Fibroblast of the aortic adventitia (primary cell): ENCODE measurements around the gene CDRT15L2. TPM values are rescaled to one million over a fixed set of nuclear protein-coding genes. Genes with fewer than 3 reads are reported as not detected.
"Not testable (repeated sequence)": the region's sequence is repeated elsewhere in the genome, so short reads cannot be mapped to it uniquely, and the experiment has no call there.

Source experiments
- DNase-seq: peaks from one replicate; pipeline ENCODE4 v3.0.0-alpha.2; 2010; ENCODE audit warnings: low read depth
- H3K4me3 ChIP-seq: 2 replicates; pipeline ENCODE4 v1.5.1; 2011; ENCODE audit warnings: low read depth, mild to moderate bottlenecking, control low read depth, low read length, moderate library complexity
- CTCF ChIP-seq: IDR thresholded peaks from 2 replicates; pipeline ENCODE4 v1.5.1; 2011; ENCODE audit warnings: mild to moderate bottlenecking, low read length, control low read depth, inconsistent platforms; ENCODE audit not compliant: insufficient read depth
- total RNA-seq: library from RNA; depleted of rRNA; stranded (reverse); fragments of >200 nt; gene quantifications from 2 replicates; pipeline ENCODE4 v1.2.3, GENCODE V29; 2012; ENCODE audit warnings: low replicate concordance

CDRT15L2 gene
- total RNA-seq, 1 donor, result not detected

GRCh38 chr17:20562587-20562986 is 16.9 kb upstream of the CDRT15L2 start:
- no peak for DNase-seq
- no peak for TF ChIP-seq CTCF

GRCh38 chr17:20565245-20565644 is 14.3 kb upstream of the CDRT15L2 start:
- DNase-seq, H3K4me3 ChIP-seq: not testable (repeated sequence)

More at GRCh38 chr17:20562587-20562986, 16.9 kb upstream of the CDRT15L2 start:
- H3K4me3 ChIP-seq, result no peak overlapping the region

- no peak for TF ChIP-seq CTCF
- DNase-seq, result no peak
- H3K4me3 ChIP-seq, result no peak overlapping the region
Measured at GRCh38 chr17:20565711-20566110, 13.8 kb upstream of the CDRT15L2 start.

GRCh38 chr17:20566736-20567135 is 12.8 kb upstream of the CDRT15L2 start:
- DNase-seq, H3K4me3 ChIP-seq: not testable (repeated sequence)

GRCh38 chr17:20567421-20567820 is 12.1 kb upstream of the CDRT15L2 start:
- H3K4me3 ChIP-seq, DNase-seq: not testable (repeated sequence)

- H3K4me3 ChIP-seq, DNase-seq: not testable (repeated sequence)
Measured at GRCh38 chr17:20568604-20569003, 10.9 kb upstream of the CDRT15L2 start.

- DNase-seq, H3K4me3 ChIP-seq: not testable (repeated sequence)
Measured at GRCh38 chr17:20571653-20572052, 7.9 kb upstream of the CDRT15L2 start.

- H3K4me3 ChIP-seq, DNase-seq: not testable (repeated sequence)
Measured at GRCh38 chr17:20573216-20573615, 6.3 kb upstream of the CDRT15L2 start.

GRCh38 chr17:20575071-20575470 is 4.5 kb upstream of the CDRT15L2 start:
- H3K4me3 ChIP-seq, result not testable (repeated sequence)
- DNase-seq, result peak; percentile 0

GRCh38 chr17:20583891-20584577 is 4.5 kb downstream of the CDRT15L2 start:
- not testable (repeated sequence) for DNase-seq, H3K4me3 ChIP-seq

- not testable (repeated sequence) for DNase-seq, H3K4me3 ChIP-seq
Measured at GRCh38 chr17:20588744-20589453, 9.4 kb downstream of the CDRT15L2 start.

- not testable (repeated sequence) for H3K4me3 ChIP-seq, DNase-seq
Measured at GRCh38 chr17:20589454-20589810, 9.9 kb downstream of the CDRT15L2 start.

- DNase-seq, result not testable (repeated sequence)
Measured at GRCh38 chr17:20591040-20591439, 11.5 kb downstream of the CDRT15L2 start.

GRCh38 chr17:20605568-20605967 is 26.0 kb downstream of the CDRT15L2 start:
- not testable (repeated sequence) for DNase-seq, H3K4me3 ChIP-seq

More at GRCh38 chr17:20591040-20591439, 11.5 kb downstream of the CDRT15L2 start:
- H3K4me3 ChIP-seq, result not testable (repeated sequence)

GRCh38 chr17:20609490-20609889 is 30.0 kb downstream of the CDRT15L2 start:
- not testable (repeated sequence) for H3K4me3 ChIP-seq, DNase-seq
